ENCODE measurements around the gene PIK3CD. TPM values are rescaled to one million over a fixed set of nuclear protein-coding genes. Genes with fewer than 3 reads are reported as not detected.
A peak's percentile ranks its signal among the peaks of the same experiment; 100 is the strongest.

Gene PIK3CD
- total and polyA plus RNA-seq, 9 donors = 1.4 to 3.5 (median 2.2) TPM

DNA sequence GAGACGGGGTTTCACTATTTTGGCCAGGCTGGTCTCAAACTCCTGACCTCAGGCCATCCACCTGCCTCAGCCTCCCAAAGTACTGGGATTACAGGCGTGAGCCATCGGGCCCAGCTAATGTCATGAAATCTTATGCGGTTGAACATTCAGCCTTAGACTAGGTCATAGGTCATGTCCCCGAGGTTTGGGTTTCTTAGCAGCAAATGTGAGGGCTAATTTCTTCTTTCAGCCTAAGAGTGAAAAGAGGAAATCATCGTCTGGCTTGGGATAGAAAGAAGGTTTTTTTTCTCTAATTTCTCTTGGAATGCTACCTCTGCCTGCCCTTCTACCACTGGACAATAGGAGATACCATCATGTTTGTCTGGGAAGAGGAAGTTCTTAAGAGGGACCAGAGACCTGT lies 18.0 kb upstream of the PIK3CD start:
- H3K36me3 ChIP-seq (ENCODE audit: control insufficient read depth, insufficient read depth, low read length) = no peaks in the 10 kb centered on the region
- H3K4me1 ChIP-seq (ENCODE audit: control insufficient read depth, insufficient read depth, low read length) = no peaks in the 10 kb centered on the region
- H3K27me3 ChIP-seq (ENCODE audit: control insufficient read depth, insufficient read depth, low read length) = no peaks in the 10 kb centered on the region
- no peak overlapping the region for H3K27ac ChIP-seq (ENCODE audit: low read length)
- no peak overlapping the region for H3K4me3 ChIP-seq (ENCODE audit: low read length)
- DNase-seq = no peak
- peaks cover 2% of the 10 kb centered on the region for H3K9me3 ChIP-seq (replicated peaks; ENCODE audit: control insufficient read depth, low read depth, low read length)
- WGBS (ENCODE audit: insufficient coverage) = 64% methylated on average over 5 of the region's 6 CpGs

DNA sequence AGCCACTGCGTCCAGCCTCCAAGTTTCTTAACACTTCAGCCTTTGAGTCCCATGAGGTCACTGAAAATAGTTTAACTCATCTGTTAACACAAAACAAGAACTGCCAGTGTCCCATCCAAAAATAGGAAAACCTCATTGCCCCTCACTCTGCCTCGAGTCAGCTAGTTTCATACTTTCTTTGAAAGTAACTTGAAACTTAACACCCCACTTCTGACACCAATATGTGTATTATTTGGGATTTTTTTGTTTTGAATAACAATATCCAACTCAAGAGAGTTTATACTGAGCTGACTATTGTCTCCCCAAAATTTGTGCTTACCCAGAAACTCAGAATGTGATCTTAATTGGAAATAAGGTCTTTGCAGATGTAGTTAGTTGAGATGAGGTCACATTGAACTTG lies 16.9 kb upstream of the PIK3CD start:
- H3K4me1 ChIP-seq (ENCODE audit: control insufficient read depth, insufficient read depth, low read length) = no peaks in the 10 kb centered on the region
- no peaks in the 10 kb centered on the region for H3K36me3 ChIP-seq (ENCODE audit: control insufficient read depth, insufficient read depth, low read length)
- 73% methylated on average over 1 of the region's 2 CpGs for WGBS (ENCODE audit: insufficient coverage)
- peaks cover 2% of the 10 kb centered on the region for H3K9me3 ChIP-seq (replicated peaks; ENCODE audit: control insufficient read depth, low read depth, low read length)
- H3K4me3 ChIP-seq (ENCODE audit: low read length) = no peak overlapping the region
- no peaks in the 10 kb centered on the region for H3K27me3 ChIP-seq (ENCODE audit: control insufficient read depth, insufficient read depth, low read length)
- no peak overlapping the region for H3K27ac ChIP-seq (ENCODE audit: low read length)
- DNase-seq = no peak

DNA sequence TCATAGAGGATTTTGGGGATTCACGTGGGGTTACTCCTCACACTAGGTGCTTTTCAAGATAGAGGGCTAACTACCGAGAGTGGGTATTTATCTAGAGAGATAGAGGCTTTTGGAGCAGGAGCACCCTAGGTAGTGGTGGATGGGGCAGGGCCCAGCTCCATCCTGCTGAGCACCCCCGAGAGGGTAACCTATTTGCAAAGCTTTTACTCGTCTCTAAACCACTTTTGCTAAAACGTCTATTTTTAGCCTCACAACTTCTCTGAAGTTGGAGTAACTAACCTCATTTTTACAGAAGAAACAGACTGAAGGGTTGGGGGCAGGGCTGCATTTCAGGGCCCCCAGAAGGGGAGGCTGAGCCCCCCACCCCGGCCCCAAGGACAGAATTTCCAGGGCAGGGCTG lies 12.3 kb upstream of the PIK3CD start:
- Histone ChIP-seq H3K4me1 (ENCODE audit: control insufficient read depth, insufficient read depth, low read length) (no peaks in the 10 kb centered on the region), H3K27me3 (ENCODE audit: control insufficient read depth, insufficient read depth, low read length) (peaks cover 3% of the 10 kb centered on the region), H3K9me3 (replicated peaks; ENCODE audit: control insufficient read depth, low read depth, low read length) (peaks cover 2% of the 10 kb centered on the region), H3K36me3 (ENCODE audit: control insufficient read depth, insufficient read depth, low read length) (no peaks in the 10 kb centered on the region), H3K4me3 (ENCODE audit: low read length) (no peak overlapping the region), H3K27ac (ENCODE audit: low read length) (no peak overlapping the region)
- DNase-seq = no peak
- no CpG with 5 or more reads among the region's 6 CpGs for WGBS (ENCODE audit: insufficient coverage)

DNA sequence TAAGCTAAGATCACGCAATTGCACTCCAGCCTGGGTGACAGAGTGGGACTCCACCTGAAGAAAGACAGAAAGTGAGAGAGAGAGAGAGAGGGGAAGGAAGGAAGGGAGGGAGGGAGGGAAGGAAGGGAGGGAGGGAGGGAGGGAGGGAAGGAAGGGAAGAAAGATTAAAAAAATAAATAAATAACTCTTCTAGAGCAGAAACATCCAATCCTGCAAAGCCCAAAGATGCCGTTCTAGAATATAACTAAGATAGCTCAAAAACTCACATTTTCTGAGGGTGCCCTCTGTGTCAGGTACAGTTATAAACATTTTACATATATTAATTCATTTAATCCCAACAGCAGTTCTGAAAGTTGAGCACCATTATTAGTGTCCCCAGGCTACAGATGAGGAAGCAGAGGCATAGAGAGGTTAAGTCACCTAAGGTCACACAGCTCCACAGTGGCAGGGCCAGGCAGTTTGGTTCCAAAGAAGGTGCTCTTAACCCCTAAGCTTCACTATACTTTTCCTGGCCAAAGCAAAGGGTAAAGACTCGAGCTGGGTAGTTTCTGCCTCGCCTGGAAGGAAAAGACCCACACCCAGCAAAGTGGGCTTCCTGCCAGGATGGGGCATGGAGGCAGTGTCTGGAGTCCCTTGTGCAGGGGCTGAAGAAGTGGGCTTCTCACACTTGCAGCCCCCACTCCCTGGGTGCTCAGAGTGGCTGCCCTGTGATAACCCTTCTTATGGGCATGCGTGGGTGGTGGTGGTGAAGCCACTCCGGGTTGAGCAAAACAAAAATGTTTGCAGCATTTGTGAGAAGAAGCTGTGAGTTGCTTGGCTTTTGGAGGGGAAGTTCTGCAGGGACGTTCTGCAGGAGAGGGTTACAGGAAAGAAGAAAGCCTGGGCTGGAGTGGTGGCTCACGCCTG lies 7.9 kb upstream of the PIK3CD start:
- H3K27ac ChIP-seq (ENCODE audit: low read length) = no peak overlapping the region
- no peaks in the 10 kb centered on the region for H3K9me3 ChIP-seq (replicated peaks; ENCODE audit: control insufficient read depth, low read depth, low read length)
- no peaks in the 10 kb centered on the region for H3K36me3 ChIP-seq (ENCODE audit: control insufficient read depth, insufficient read depth, low read length)
- peaks cover 6% of the 10 kb centered on the region for H3K27me3 ChIP-seq (ENCODE audit: control insufficient read depth, insufficient read depth, low read length)
- H3K4me3 ChIP-seq (ENCODE audit: low read length) = no peak overlapping the region
- DNase-seq = no peak
- H3K4me1 ChIP-seq (ENCODE audit: control insufficient read depth, insufficient read depth, low read length) = no peaks in the 10 kb centered on the region
- WGBS (ENCODE audit: insufficient coverage) = 47% methylated on average over 3 of the region's 8 CpGs

DNA sequence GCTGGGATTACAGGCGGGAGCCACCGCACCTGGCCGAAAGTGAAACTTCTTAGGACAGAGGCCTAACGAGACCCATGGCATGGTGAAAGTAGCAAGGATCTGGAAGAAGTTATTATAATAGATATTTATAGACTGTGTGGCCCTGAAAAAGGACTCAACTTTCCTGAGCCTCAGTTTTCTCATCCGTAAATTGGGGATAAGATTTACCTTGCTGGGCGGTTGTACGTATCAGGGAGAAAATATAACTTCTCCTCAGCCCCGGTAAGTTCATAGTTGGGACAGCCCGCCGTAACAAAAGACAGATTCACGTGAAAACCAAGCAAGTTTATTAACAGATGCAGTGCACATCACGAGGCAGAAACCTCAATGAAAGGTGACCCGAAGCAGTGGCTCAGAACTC lies 5.5 kb upstream of the PIK3CD start:
- 88% methylated on average over 9 of the region's 13 CpGs for WGBS (ENCODE audit: insufficient coverage)
- no peak overlapping the region for H3K27ac ChIP-seq (ENCODE audit: low read length)

DNA sequence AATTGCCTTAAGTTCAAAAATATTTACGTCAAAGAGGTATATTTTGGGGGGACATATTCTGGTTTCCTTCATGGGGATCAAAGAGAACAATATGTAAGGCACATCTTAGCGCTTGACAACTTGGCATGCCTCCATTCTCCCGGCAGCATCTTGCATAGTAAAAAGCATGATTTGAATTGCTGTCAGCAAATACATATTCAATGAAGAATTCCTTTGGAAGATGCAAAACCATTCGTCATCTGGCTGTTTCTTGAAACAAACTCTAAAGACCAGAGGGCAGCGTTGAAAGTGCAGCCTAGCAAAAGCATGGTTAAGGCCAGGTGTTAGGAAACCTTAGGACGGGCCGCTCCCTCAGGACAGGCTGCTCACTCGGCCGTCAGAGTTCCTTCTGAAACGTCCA lies 3.4 kb upstream of the PIK3CD start:
- 27% methylated on average over 9 of the region's 10 CpGs for WGBS (ENCODE audit: insufficient coverage)
- Histone ChIP-seq H3K4me3 (ENCODE audit: low read length) (no peak overlapping the region), H3K4me1 (ENCODE audit: control insufficient read depth, insufficient read depth, low read length) (no peaks in the 10 kb centered on the region), H3K36me3 (ENCODE audit: control insufficient read depth, insufficient read depth, low read length) (no peaks in the 10 kb centered on the region), H3K27me3 (ENCODE audit: control insufficient read depth, insufficient read depth, low read length) (peaks cover 37% of the 10 kb centered on the region), H3K9me3 (replicated peaks; ENCODE audit: control insufficient read depth, low read depth, low read length) (no peaks in the 10 kb centered on the region), H3K27ac (ENCODE audit: low read length) (no peak overlapping the region)
- no peak for DNase-seq

More for the DNA sequence above, 5.5 kb upstream of the PIK3CD start:
- H3K4me3 ChIP-seq (ENCODE audit: low read length) = no peak overlapping the region
- no peak for DNase-seq
- peaks cover 20% of the 10 kb centered on the region for H3K27me3 ChIP-seq (ENCODE audit: control insufficient read depth, insufficient read depth, low read length)
- no peaks in the 10 kb centered on the region for H3K4me1 ChIP-seq (ENCODE audit: control insufficient read depth, insufficient read depth, low read length)
- H3K9me3 ChIP-seq (replicated peaks; ENCODE audit: control insufficient read depth, low read depth, low read length) = no peaks in the 10 kb centered on the region
- H3K36me3 ChIP-seq (ENCODE audit: control insufficient read depth, insufficient read depth, low read length) = no peaks in the 10 kb centered on the region

DNA sequence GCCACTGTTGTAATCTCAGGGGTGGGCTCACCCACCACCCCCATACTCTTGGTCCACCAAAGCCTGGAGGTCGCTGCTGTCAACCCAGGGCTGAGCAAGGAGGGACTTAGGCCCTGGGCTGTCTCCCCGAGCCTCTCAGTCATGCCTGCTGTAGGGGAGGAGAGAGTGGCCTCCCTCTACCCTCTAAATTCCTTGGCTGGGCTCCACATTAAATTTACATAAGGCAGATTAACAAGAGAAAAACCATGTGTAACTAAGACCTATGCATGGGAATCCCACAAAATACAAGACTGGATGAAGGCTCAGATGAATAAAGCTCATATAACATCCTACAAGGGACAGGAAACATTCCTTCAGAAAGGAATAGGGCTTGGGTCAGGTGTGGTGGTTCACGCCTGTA lies 1.8 kb upstream of the PIK3CD start:
- Histone ChIP-seq H3K27me3 (ENCODE audit: control insufficient read depth, insufficient read depth, low read length) (peaks cover 52% of the 10 kb centered on the region), H3K4me1 (ENCODE audit: control insufficient read depth, insufficient read depth, low read length) (no peaks in the 10 kb centered on the region), H3K4me3 (ENCODE audit: low read length) (no peak overlapping the region), H3K27ac (ENCODE audit: low read length) (no peak overlapping the region), H3K36me3 (ENCODE audit: control insufficient read depth, insufficient read depth, low read length) (no peaks in the 10 kb centered on the region), H3K9me3 (replicated peaks; ENCODE audit: control insufficient read depth, low read depth, low read length) (no peaks in the 10 kb centered on the region)
- WGBS (ENCODE audit: insufficient coverage) = no CpG with 5 or more reads among the region's 3 CpGs
- no peak for DNase-seq

DNA sequence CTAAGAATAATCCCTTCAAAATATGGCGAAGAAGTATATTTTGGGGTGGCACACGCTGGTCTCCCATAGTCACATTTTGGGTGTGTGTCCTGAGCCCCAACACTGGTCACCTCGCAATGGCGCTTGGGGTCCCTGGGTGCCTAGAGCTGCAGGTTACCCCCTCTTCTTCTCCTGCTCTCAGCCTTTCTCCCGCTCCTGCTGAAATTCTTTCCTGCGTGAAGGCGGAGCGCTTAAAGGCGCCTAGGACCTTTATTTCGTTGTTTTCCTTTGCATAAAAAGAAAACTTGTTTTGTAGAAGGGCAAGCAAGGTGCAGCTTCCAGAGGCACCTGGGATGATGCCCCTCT lies 339 bp upstream of the PIK3CD start:
- Histone ChIP-seq H3K27ac (ENCODE audit: low read length) (no peak overlapping the region), H3K9me3 (replicated peaks; ENCODE audit: control insufficient read depth, low read depth, low read length) (no peaks in the 10 kb centered on the region), H3K36me3 (ENCODE audit: control insufficient read depth, insufficient read depth, low read length) (no peaks in the 10 kb centered on the region), H3K4me1 (ENCODE audit: control insufficient read depth, insufficient read depth, low read length) (no peaks in the 10 kb centered on the region), H3K4me3 (ENCODE audit: low read length) (peak overlapping the region; percentile 21), H3K27me3 (ENCODE audit: control insufficient read depth, insufficient read depth, low read length) (peaks cover 56% of the 10 kb centered on the region)
- 53% methylated on average over 5 of the region's 10 CpGs for WGBS (ENCODE audit: insufficient coverage)
- no peak for DNase-seq

DNA sequence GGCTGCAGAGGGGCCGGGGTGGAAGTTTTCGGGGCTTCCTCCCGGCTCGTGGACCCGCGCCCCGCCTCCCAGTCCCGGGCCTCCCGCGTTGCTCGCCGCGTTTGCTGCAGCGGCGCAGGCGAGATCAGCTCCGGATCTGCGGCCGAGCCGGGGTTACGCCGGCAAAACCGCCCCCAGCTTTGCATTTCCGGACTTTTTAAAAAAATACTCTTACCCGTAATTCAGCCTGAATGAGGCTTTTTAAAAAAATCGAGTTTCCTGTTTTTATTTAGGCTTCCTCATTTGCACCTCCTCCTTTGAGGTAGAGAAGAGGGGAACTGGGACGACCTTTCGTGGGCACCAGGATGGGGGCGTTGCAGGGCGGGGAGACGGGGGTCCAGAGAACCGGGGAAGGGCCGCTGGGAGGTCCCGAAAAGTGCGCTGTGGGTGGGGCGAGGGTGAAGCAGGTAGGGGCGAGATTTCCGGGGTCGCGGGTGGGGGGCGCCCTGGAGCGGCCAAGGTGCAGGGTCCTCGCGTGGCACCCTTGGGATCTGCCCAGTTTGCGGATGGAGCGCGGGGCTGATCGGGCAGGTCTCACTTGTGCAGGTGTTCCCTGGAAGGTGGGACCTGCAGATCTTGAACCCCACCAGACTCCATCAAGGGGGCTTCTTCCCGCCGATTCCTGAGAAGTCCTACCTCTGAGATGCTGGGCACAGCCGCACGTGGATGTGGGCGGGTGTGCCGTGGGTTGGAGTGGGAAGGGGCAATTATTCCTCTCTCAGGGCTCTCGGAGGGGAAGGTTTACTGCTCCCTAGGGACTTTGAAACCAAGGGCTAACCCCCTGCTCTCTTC lies 1.1 kb downstream of the PIK3CD start:
- Histone ChIP-seq H3K36me3 (ENCODE audit: control insufficient read depth, insufficient read depth, low read length) (no peaks in the 10 kb centered on the region), H3K4me1 (ENCODE audit: control insufficient read depth, insufficient read depth, low read length) (no peaks in the 10 kb centered on the region), H3K9me3 (replicated peaks; ENCODE audit: control insufficient read depth, low read depth, low read length) (no peaks in the 10 kb centered on the region), H3K27me3 (ENCODE audit: control insufficient read depth, insufficient read depth, low read length) (peaks cover 59% of the 10 kb centered on the region), H3K27ac (ENCODE audit: low read length) (no peak overlapping the region), H3K4me3 (ENCODE audit: low read length) (peak overlapping the region; percentile 33)
- peak; percentile 25 for DNase-seq
- 5% methylated on average over 39 of the region's 55 CpGs for WGBS (ENCODE audit: insufficient coverage)

DNA sequence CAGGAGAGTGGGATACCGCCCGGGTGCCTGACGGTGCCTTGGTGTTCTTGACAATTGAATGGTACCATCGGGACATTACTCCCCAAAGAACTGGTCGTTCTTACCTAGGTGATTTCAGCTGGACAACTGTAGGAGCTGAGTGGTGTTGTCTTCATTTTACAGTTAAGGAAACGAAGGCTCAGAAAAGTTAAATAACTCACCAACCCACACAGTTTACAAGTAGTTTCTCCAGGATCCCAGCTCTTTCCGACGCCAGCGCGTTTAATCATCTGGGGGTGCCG lies 1.6 kb downstream of the PIK3CD start:
- H3K27ac ChIP-seq (ENCODE audit: low read length) = no peak overlapping the region
- peaks cover 61% of the 10 kb centered on the region for H3K27me3 ChIP-seq (ENCODE audit: control insufficient read depth, insufficient read depth, low read length)
- H3K4me3 ChIP-seq (ENCODE audit: low read length) = peak overlapping the region; percentile 33
- H3K36me3 ChIP-seq (ENCODE audit: control insufficient read depth, insufficient read depth, low read length) = no peaks in the 10 kb centered on the region
- no CpG with 5 or more reads among the region's 11 CpGs for WGBS (ENCODE audit: insufficient coverage)
- DNase-seq = no peak
- H3K4me1 ChIP-seq (ENCODE audit: control insufficient read depth, insufficient read depth, low read length) = no peaks in the 10 kb centered on the region
- no peaks in the 10 kb centered on the region for H3K9me3 ChIP-seq (replicated peaks; ENCODE audit: control insufficient read depth, low read depth, low read length)

All from muscle of leg (tissue), 11 donors.